K562 (cell line): Measurements from ENCODE around the gene GALNT17. TPM values are rescaled to one million over a fixed set of nuclear protein-coding genes. Genes with fewer than 3 reads are reported as not detected.
A peak's percentile ranks its signal among the peaks of the same experiment; 100 is the strongest.

Source experiments
- ATAC-seq: fragments of 200-7000 bp; cut with Tn5 transposase; 3 replicates; pipeline ENCODE4 v1.9.1; 2020; ENCODE audit warnings: moderate library complexity
- Bru-seq: library from RNA; stranded (reverse); fragments of 400-500 nt; gene quantifications from one replicate; lab custom pipeline; 2021; lab: Mats Ljungman, UMichigan
- BruChase-seq, 2 experiments: library from RNA; stranded (reverse); fragments of 400-500 nt; gene quantifications; one replicate each; lab custom pipeline; 2021; lab: Mats Ljungman, UMichigan
- BruUV-seq: library from RNA; stranded (reverse); fragments of 400-500 nt; replicated peaks from 2 replicates; lab custom pipeline; 2021; lab: Mats Ljungman, UMichigan
- CTCF ChIA-PET: fragments of 300-600 bp; formaldehyde crosslinking; extraction: SDS; loops from one replicate; lab custom pipeline; 2021; ENCODE audit warnings: low intra/inter-chr PET ratio; lab: Yijun Ruan, JAX
- POLR2A ChIA-PET: fragments of 300-600, 350-650 bp; sonication (Branson Sonifier 250); formaldehyde crosslinking; extraction: SDS; loops from one replicate; lab custom pipeline; 2021; ENCODE audit warnings: antibody characterized with exemption, inconsistent platforms; lab: Yijun Ruan, JAX
- DNase-seq, 4 experiments: peaks; one replicate each; pipeline versions ENCODE4 v3.0.0 to v3.0.0-alpha.2; 2011 to 2018; ENCODE audit warnings: low spot score in 3 of 4, mixed read lengths in 3 of 4; ENCODE audit errors: extremely low read depth in 1 of 4
- FAIRE-seq: peaks from 2 replicates; lab custom pipeline; 2011; peaks lifted over from hg19 to GRCh38; lab: Jason Lieb, UNC
- H2AFZ ChIP-seq: 2 replicates; pipeline ENCODE4 v1.6.0; 2011; ENCODE audit warnings: low read depth, low read length, control low read depth, inconsistent platforms
- H3K27ac ChIP-seq: fragments of 200-600 bp; 3 replicates; pipeline ENCODE4 v1.8.0; 2011; ENCODE audit warnings: low read depth, mild to moderate bottlenecking, control low read depth, inconsistent platforms, low read length, moderate library complexity, mixed read lengths; ENCODE audit errors: extremely low read depth
- H3K27me3 ChIP-seq, 2 experiments: fragments of 300-600 bp in 1 of 2; 2 replicates in 1 of 2; 3 replicates in 1 of 2; pipeline versions ENCODE4 v1.6.0 to v1.8.0; 2011; ENCODE audit warnings: inconsistent platforms in 2 of 2, low read length in 2 of 2, mild to moderate bottlenecking in 1 of 2, mixed read lengths in 1 of 2, moderate library complexity in 1 of 2; ENCODE audit not compliant: control insufficient read depth in 2 of 2, insufficient read depth in 2 of 2
- H3K36me3 ChIP-seq: fragments of 300-600 bp; 3 replicates; pipeline ENCODE4 v1.8.0; 2011; ENCODE audit warnings: mild to moderate bottlenecking, low read length, inconsistent platforms; ENCODE audit not compliant: control insufficient read depth, insufficient read depth
- H3K4me1 ChIP-seq, 2 experiments: fragments of 200-600 bp in 1 of 2; replicated peaks in 1 of 2; 2 replicates in 1 of 2; 3 replicates in 1 of 2; pipeline versions ENCODE4 v1.5.1 to v1.8.0; 2011; ENCODE audit warnings: inconsistent platforms in 2 of 2, low read length in 2 of 2, mild to moderate bottlenecking in 1 of 2, mixed read lengths in 1 of 2, moderate library complexity in 1 of 2; ENCODE audit not compliant: control insufficient read depth in 2 of 2, insufficient read depth in 2 of 2
- H3K4me2 ChIP-seq: 2 replicates; pipeline ENCODE4 v1.6.1; 2011; ENCODE audit warnings: low read length, control low read depth, inconsistent platforms, mixed read lengths; ENCODE audit not compliant: insufficient read depth
- H3K4me3 ChIP-seq: fragments of 200-600 bp; sonication (generic), shearing (Covaris generic); 2 replicates; pipeline ENCODE4 v1.5.1; 2016; ENCODE audit warnings: control low read depth, inconsistent platforms
- H3K79me2 ChIP-seq: fragments of 200-600 bp; 3 replicates; pipeline ENCODE4 v1.8.0; 2011; ENCODE audit warnings: low read length, inconsistent platforms; ENCODE audit not compliant: control insufficient read depth, insufficient read depth
- H3K9ac ChIP-seq, 2 experiments: 2 replicates each; pipeline versions ENCODE4 v1.6.0 to v1.6.1; 2011; ENCODE audit warnings: low read depth in 2 of 2, low read length in 2 of 2, control low read depth in 1 of 2, inconsistent platforms in 1 of 2, mild to moderate bottlenecking in 1 of 2, mixed read lengths in 1 of 2; ENCODE audit not compliant: insufficient read depth in 1 of 2
- H3K9me1 ChIP-seq: one replicate; pipeline ENCODE4 v1.6.0; 2011; ENCODE audit warnings: inconsistent platforms, mild to moderate bottlenecking, low read length, moderate library complexity; ENCODE audit not compliant: control insufficient read depth, insufficient read depth
- H3K9me3 ChIP-seq: replicated peaks from 2 replicates; pipeline ENCODE4 v1.5.1; 2011; ENCODE audit warnings: low read depth, low read length, inconsistent platforms; ENCODE audit not compliant: control insufficient read depth, insufficient read depth
- H4K20me1 ChIP-seq: replicated peaks from 2 replicates; pipeline ENCODE4 v1.6.1; 2011; ENCODE audit warnings: low read length, inconsistent platforms, mixed read lengths; ENCODE audit not compliant: control insufficient read depth, insufficient read depth
- BRCA1 ChIP-seq, 2 experiments: fragments of 450-650 bp in 1 of 2; sonication (generic) in 1 of 2; formaldehyde crosslinking in 1 of 2; IDR thresholded peaks; 2 replicates each; pipeline versions ENCODE4 v1.5.0 to v1.6.1; 2017 to 2020; ENCODE audit warnings: mild to moderate bottlenecking in 1 of 2, missing genetic modification reagents in 1 of 2
- ERF ChIP-seq: fragments of 450-650 bp; formaldehyde crosslinking; IDR thresholded peaks from 2 replicates; pipeline ENCODE4 v1.4.0; 2020; ENCODE audit warnings: mild to moderate bottlenecking, mixed read lengths
- ETS2 ChIP-seq: IDR thresholded peaks from 2 replicates; pipeline ENCODE4 v1.6.1; 2016; ENCODE audit warnings: borderline replicate concordance, missing genetic modification characterization, mild to moderate bottlenecking, moderate library complexity, missing compliant biosample characterization; ENCODE audit not compliant: poor library complexity, severe bottlenecking
- FOXJ2 ChIP-seq: fragments of 200-800 bp; sonication (Bioruptor generic); IDR thresholded peaks from 2 replicates; pipeline ENCODE4 v1.6.1; 2016; ENCODE audit warnings: missing genetic modification characterization, missing compliant biosample characterization
- RFX1 ChIP-seq: fragments of 450-650 bp; IDR thresholded peaks from 2 replicates; pipeline ENCODE4 v1.6.1; 2016; ENCODE audit warnings: mild to moderate bottlenecking, moderate library complexity
- TARDBP ChIP-seq: fragments of 450-650 bp; IDR thresholded peaks from 2 replicates; pipeline ENCODE4 v1.6.1; 2016
- ZNF717 ChIP-seq: fragments of 250-450 bp; sonication (Bioruptor Pico); IDR thresholded peaks from 2 replicates; pipeline ENCODE4 v1.5.0; 2021
- WGBS: fragments of 100-300 bp; shearing (Covaris generic); methylation state at CpG from one replicate; pipeline ENCODE4 v1.1.6; 2016; ENCODE audit warnings: low coverage, mixed read lengths; ENCODE audit not compliant: insufficient coverage; ENCODE audit errors: missing lambda C conversion rate; 5-methylcytosine and 5-hydroxymethylcytosine counted together
- in situ Hi-C: fragments of 300-500 bp; cut with MboI; formaldehyde crosslinking; loops from 4 replicates; pipeline ENCODE4 v1.15.0; 2018; ENCODE audit warnings: inconsistent platforms, mixed read lengths
- intact Hi-C: fragments of 100-400 bp; cut with micrococcal nuclease; formaldehyde crosslinking; loops from 2 replicates; pipeline ENCODE4 v1.14.2; 2022
- long read RNA-seq, 3 experiments: library from polyadenylated mRNA in 2 of 3; library from RNA in 1 of 3; unstranded in 2 of 3; stranded (forward) in 1 of 3; transcript quantifications; one replicate each; pipeline ENCODE4 v2.0.0, GENCODE V29; 2019 to 2022
- polyA minus RNA-seq, 3 experiments: library from RNA; depleted of rRNA, polyadenylated mRNA; stranded (reverse); fragments of >200 nt; gene quantifications; 2 replicates each; pipeline ENCODE4 v1.2.3, GENCODE V29; 2011
- polyA plus RNA-seq, 8 experiments: library from polyadenylated mRNA; depleted of rRNA in 4 of 8; stranded (reverse) in 5 of 8; unstranded in 3 of 8; fragments of >200 nt; fragmentation: Nextera tagmentation in 2 of 8; fragmentation: Illumina TruSeq in 1 of 8; extraction: Ambion mirVana in 2 of 8; extraction: Trizol in 1 of 8; gene quantifications; 2 replicates each; pipeline versions ENCODE4 v1.2.1 to v1.2.3, GENCODE V29; 2011 to 2014; ENCODE audit warnings: inconsistent platforms in 1 of 8, missing spikeins in 1 of 8
- total RNA-seq, 7 experiments: library from RNA; depleted of rRNA in 6 of 7; stranded (reverse); fragments of >200 nt in 6 of 7; fragmentation: Illumina TruSeq in 2 of 7; extraction: Trizol in 2 of 7; gene quantifications; 2 replicates each; pipeline versions ENCODE4 v1.2.1 to v1.2.3, GENCODE V29; 2011 to 2021; ENCODE audit warnings: low replicate concordance in 1 of 7
- TF ChIP-seq, protein P1 (sequence below): sonication (generic); formaldehyde crosslinking; IDR thresholded peaks from 2 replicates; pipeline ENCODE4 v1.8.0; 2022; ENCODE audit warnings: mild to moderate bottlenecking, missing genetic modification reagents
- TF ChIP-seq, protein P2 (sequence below): fragments of 250-450 bp; sonication (Bioruptor Pico); IDR thresholded peaks from 2 replicates; pipeline ENCODE4 v1.4.0; 2020; ENCODE audit warnings: mild to moderate bottlenecking, moderate library complexity
- TF ChIP-seq, protein P3 (sequence below): fragments of 250-450 bp; sonication (Bioruptor Pico); IDR thresholded peaks from 2 replicates; pipeline ENCODE4 v1.5.0; 2020; ENCODE audit warnings: mild to moderate bottlenecking, borderline replicate concordance
- TF ChIP-seq, protein P4 (sequence below): sonication (generic); formaldehyde crosslinking; IDR thresholded peaks from 2 replicates; pipeline ENCODE4 v1.8.1; 2022; ENCODE audit warnings: missing genetic modification reagents

The GALNT17 gene
- not detected in 2 replicates for total RNA-seq (2011; cell fraction: chromatin; rRNA removed; ENCODE audit: low replicate concordance)
- total RNA-seq (2011; cell fraction: nucleolus; rRNA removed) = not detected in 2 replicates
- not detected in 2 replicates for total RNA-seq (2011; cell fraction: nucleoplasm; rRNA removed)
- total RNA-seq (2014; rRNA removed) (not detected in 2 replicates), total RNA-seq (2014; rRNA removed; fragmentation: Illumina TruSeq; extraction: Trizol) (not detected in 2 replicates), total RNA-seq (2015; rRNA removed; fragmentation: Illumina TruSeq; extraction: Trizol) (not detected in 2 replicates), total RNA-seq (2021) (0.11 TPM in 1 of 2 replicates, not detected in the other), polyA plus RNA-seq (2011; rRNA removed) (not detected in 2 replicates), polyA plus RNA-seq (2014; fragmentation: Illumina TruSeq; extraction: Trizol) (not detected in 2 replicates), polyA plus RNA-seq (2014; fragmentation: Nextera tagmentation; extraction: Ambion mirVana) (not detected), polyA plus RNA-seq (2014; rRNA removed) (not detected in 2 replicates), polyA minus RNA-seq (2011; rRNA and poly(A)+ RNA removed) (not detected in 2 replicates), Bru-seq, nascent RNA (percentile 2 among the genes with signal in this experiment), BruChase-seq, experiment 1, labeled RNA remaining after a 2-hour chase (percentile 4 among the genes with signal in this experiment), BruChase-seq, experiment 2, labeled RNA remaining after a 6-hour chase (percentile 1 among the genes with signal in this experiment)
- polyA plus RNA-seq (2011; cell fraction: cytosol; rRNA removed) = not detected in 2 replicates
- not detected in 2 replicates for polyA plus RNA-seq (2011; cell fraction: nucleus; rRNA removed)
- 0.07 TPM in 1 of 2 replicates, not detected in the other for polyA plus RNA-seq (2012)
- polyA minus RNA-seq (2011; cell fraction: cytosol; rRNA and poly(A)+ RNA removed) = not detected in 2 replicates
- polyA minus RNA-seq (2011; cell fraction: nucleus; rRNA and poly(A)+ RNA removed) = not detected in 2 replicates
- long read RNA-seq, experiment 1 = 0 reads
- long read RNA-seq, experiment 2 = 0 reads
- long read RNA-seq, experiment 3 = 0 reads

DNA sequence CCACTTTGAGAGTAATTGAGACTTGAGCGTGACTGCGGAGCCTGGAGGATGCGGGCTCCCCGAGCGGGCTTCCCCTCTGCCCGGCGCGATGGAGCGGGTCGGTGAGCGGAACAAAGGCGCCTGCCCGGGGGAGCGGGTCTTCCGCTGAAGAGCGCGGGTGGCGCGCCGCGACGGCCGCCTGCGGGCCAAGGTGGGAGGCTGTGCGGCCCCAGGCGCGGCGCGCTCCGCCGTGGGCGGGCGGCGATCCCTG lies at the start of gene GALNT17:
GALNT17 (plus strand) TSS at position 18 of the 250 bp plus-strand sequence.
- Histone ChIP-seq H3K9me1 (no peaks in the 10 kb centered on the region), H3K4me2 (no peak within 1 kb of the TSS), H3K36me3 (no peaks in the 10 kb centered on the region), H3K9ac (no peak within 1 kb of the TSS), H4K20me1 (no peaks in the 10 kb centered on the region), H3K4me1 (no peaks in the 10 kb centered on the region; a peak in 1 of 5 replicates), H3K9me3 (no peaks in the 10 kb centered on the region), H3K79me2 (no peaks in the 10 kb centered on the region), H2AFZ (no peak within 1 kb of the TSS), H3K27ac (no peak within 1 kb of the TSS), H3K4me3 (no peak within 1 kb of the TSS), H3K27me3 (no peaks in the 10 kb centered on the region)
- intact Hi-C loops = no loop called here
- DNase-seq (no peak), ATAC-seq (no peak), FAIRE-seq (no peak)
- ChIA-PET CTCF (no interaction called here), POLR2A (no interaction called here)
- in situ Hi-C loops = no loop called here
- 60% methylated on average over 1 of the region's 34 CpGs for WGBS
- BruUV-seq = no TSS peak
- TF ChIP-seq FOXJ2 (tag) (no peak), BRCA1 (IDR thresholded peaks at IDR 0.05) (no peak), BRCA1 (CRISPR knock-in tag; IDR thresholded peaks at IDR 0.05) (no peak), ERF (no peak), ETS2 (tag) (no peak), ZNF717 (no peak), TARDBP (no peak), RFX1 (no peak)
- TF ChIP-seq, protein P1, sequence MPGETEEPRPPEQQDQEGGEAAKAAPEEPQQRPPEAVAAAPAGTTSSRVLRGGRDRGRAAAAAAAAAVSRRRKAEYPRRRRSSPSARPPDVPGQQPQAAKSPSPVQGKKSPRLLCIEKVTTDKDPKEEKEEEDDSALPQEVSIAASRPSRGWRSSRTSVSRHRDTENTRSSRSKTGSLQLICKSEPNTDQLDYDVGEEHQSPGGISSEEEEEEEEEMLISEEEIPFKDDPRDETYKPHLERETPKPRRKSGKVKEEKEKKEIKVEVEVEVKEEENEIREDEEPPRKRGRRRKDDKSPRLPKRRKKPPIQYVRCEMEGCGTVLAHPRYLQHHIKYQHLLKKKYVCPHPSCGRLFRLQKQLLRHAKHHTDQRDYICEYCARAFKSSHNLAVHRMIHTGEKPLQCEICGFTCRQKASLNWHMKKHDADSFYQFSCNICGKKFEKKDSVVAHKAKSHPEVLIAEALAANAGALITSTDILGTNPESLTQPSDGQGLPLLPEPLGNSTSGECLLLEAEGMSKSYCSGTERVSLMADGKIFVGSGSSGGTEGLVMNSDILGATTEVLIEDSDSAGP = no peak
- TF ChIP-seq, protein P2, sequence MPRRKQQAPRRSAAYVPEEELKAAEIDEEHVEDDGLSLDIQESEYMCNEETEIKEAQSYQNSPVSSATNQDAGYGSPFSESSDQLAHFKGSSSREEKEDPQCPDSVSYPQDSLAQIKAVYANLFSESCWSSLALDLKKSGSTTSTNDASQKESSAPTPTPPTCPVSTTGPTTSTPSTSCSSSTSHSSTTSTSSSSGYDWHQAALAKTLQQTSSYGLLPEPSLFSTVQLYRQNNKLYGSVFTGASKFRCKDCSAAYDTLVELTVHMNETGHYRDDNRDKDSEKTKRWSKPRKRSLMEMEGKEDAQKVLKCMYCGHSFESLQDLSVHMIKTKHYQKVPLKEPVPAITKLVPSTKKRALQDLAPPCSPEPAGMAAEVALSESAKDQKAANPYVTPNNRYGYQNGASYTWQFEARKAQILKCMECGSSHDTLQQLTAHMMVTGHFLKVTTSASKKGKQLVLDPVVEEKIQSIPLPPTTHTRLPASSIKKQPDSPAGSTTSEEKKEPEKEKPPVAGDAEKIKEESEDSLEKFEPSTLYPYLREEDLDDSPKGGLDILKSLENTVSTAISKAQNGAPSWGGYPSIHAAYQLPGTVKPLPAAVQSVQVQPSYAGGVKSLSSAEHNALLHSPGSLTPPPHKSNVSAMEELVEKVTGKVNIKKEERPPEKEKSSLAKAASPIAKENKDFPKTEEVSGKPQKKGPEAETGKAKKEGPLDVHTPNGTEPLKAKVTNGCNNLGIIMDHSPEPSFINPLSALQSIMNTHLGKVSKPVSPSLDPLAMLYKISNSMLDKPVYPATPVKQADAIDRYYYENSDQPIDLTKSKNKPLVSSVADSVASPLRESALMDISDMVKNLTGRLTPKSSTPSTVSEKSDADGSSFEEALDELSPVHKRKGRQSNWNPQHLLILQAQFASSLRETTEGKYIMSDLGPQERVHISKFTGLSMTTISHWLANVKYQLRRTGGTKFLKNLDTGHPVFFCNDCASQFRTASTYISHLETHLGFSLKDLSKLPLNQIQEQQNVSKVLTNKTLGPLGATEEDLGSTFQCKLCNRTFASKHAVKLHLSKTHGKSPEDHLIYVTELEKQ (CRISPR knock-in tag) = no peak
- TF ChIP-seq, protein P3, sequence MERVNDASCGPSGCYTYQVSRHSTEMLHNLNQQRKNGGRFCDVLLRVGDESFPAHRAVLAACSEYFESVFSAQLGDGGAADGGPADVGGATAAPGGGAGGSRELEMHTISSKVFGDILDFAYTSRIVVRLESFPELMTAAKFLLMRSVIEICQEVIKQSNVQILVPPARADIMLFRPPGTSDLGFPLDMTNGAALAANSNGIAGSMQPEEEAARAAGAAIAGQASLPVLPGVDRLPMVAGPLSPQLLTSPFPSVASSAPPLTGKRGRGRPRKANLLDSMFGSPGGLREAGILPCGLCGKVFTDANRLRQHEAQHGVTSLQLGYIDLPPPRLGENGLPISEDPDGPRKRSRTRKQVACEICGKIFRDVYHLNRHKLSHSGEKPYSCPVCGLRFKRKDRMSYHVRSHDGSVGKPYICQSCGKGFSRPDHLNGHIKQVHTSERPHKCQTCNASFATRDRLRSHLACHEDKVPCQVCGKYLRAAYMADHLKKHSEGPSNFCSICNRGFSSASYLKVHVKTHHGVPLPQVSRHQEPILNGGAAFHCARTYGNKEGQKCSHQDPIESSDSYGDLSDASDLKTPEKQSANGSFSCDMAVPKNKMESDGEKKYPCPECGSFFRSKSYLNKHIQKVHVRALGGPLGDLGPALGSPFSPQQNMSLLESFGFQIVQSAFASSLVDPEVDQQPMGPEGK (CRISPR knock-in tag) = no peak
- TF ChIP-seq, protein P4, sequence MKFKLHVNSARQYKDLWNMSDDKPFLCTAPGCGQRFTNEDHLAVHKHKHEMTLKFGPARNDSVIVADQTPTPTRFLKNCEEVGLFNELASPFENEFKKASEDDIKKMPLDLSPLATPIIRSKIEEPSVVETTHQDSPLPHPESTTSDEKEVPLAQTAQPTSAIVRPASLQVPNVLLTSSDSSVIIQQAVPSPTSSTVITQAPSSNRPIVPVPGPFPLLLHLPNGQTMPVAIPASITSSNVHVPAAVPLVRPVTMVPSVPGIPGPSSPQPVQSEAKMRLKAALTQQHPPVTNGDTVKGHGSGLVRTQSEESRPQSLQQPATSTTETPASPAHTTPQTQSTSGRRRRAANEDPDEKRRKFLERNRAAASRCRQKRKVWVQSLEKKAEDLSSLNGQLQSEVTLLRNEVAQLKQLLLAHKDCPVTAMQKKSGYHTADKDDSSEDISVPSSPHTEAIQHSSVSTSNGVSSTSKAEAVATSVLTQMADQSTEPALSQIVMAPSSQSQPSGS (CRISPR knock-in tag) = no peak
